Measurements from ENCODE around the gene RFX8.

The RFX8 gene

GRCh38 chr2:101410746-101411145 lies 64.2 kb downstream of the RFX8 start:
- H3K27ac ChIP-seq, result no peak overlapping the region
- H3K27me3 ChIP-seq, result no peaks in the 10 kb centered on the region
- H3K4me3 ChIP-seq, result no peak overlapping the region
- DNase-seq, result no peak
- intact Hi-C loops (cut with DNase I; ENCODE audit: low total_unique reads), result no loop called here
- TF ChIP-seq CTCF (IDR thresholded peaks at IDR 0.05), result no peak
- H3K4me1 ChIP-seq, result no peaks in the 10 kb centered on the region
- H3K36me3 ChIP-seq, result no peaks in the 10 kb centered on the region
- no peaks in the 10 kb centered on the region for H3K9me3 ChIP-seq

GRCh38 chr2:101410114-101410513 lies 64.8 kb downstream of the RFX8 start:
- Histone ChIP-seq H3K4me1 (no peaks in the 10 kb centered on the region), H3K27ac (no peak overlapping the region), H3K4me3 (no peak overlapping the region), H3K27me3 (no peaks in the 10 kb centered on the region), H3K36me3 (no peaks in the 10 kb centered on the region), H3K9me3 (no peaks in the 10 kb centered on the region)
- intact Hi-C loops (cut with DNase I; ENCODE audit: low total_unique reads), result no loop called here
- TF ChIP-seq CTCF (IDR thresholded peaks at IDR 0.05), result no peak
- no peak for DNase-seq

- intact Hi-C loops (cut with DNase I; ENCODE audit: low total_unique reads), result no loop called here
- no peaks in the 10 kb centered on the region for H3K4me1 ChIP-seq
- no peak for DNase-seq
- no peaks in the 10 kb centered on the region for H3K9me3 ChIP-seq
- H3K36me3 ChIP-seq, result no peaks in the 10 kb centered on the region
- H3K27me3 ChIP-seq, result no peaks in the 10 kb centered on the region
- no peak overlapping the region for H3K27ac ChIP-seq
- TF ChIP-seq CTCF (IDR thresholded peaks at IDR 0.05), result no peak
- no peak overlapping the region for H3K4me3 ChIP-seq
Measured at GRCh38 chr2:101409699-101410098, 65.2 kb downstream of the RFX8 start.

- Histone ChIP-seq H3K27ac (no peak overlapping the region), H3K9me3 (no peaks in the 10 kb centered on the region), H3K4me1 (no peaks in the 10 kb centered on the region), H3K36me3 (no peaks in the 10 kb centered on the region), H3K27me3 (no peaks in the 10 kb centered on the region), H3K4me3 (no peak overlapping the region)
- DNase-seq, result no peak
- TF ChIP-seq CTCF (IDR thresholded peaks at IDR 0.05), result no peak
- intact Hi-C loops (cut with DNase I; ENCODE audit: low total_unique reads), result no loop called here
Measured at GRCh38 chr2:101408925-101409324, 66.0 kb downstream of the RFX8 start.

GRCh38 chr2:101405351-101405899 lies 69.5 kb downstream of the RFX8 start:
- no peak for TF ChIP-seq CTCF (IDR thresholded peaks at IDR 0.05)
- intact Hi-C loops (cut with DNase I; ENCODE audit: low total_unique reads), result no loop called here

GRCh38 chr2:101403745-101404144 lies 71.2 kb downstream of the RFX8 start:
- Histone ChIP-seq H3K27me3 (peaks cover 0 to 3% of the 10 kb centered on the region in 2 donors), H3K9me3 (no peaks in the 10 kb centered on the region), H3K4me1 (no peaks in the 10 kb centered on the region), H3K27ac (no peak overlapping the region), H3K4me3 (no peak overlapping the region), H3K36me3 (no peaks in the 10 kb centered on the region)
- TF ChIP-seq CTCF (IDR thresholded peaks at IDR 0.05), result no peak
- DNase-seq, result no peak
- intact Hi-C loops (cut with DNase I; ENCODE audit: low total_unique reads), result no loop called here

More at GRCh38 chr2:101405351-101405899, 69.5 kb downstream of the RFX8 start:
- Histone ChIP-seq H3K27ac (no peak overlapping the region), H3K36me3 (no peaks in the 10 kb centered on the region), H3K9me3 (no peaks in the 10 kb centered on the region), H3K27me3 (peaks cover 0 to 3% of the 10 kb centered on the region in 2 donors), H3K4me1 (no peaks in the 10 kb centered on the region), H3K4me3 (no peak overlapping the region)
- DNase-seq, result no peak

All from tibial artery (tissue), 4 donors.